ENCODE results near the gene CYLD. TPM values are rescaled to one million over a fixed set of nuclear protein-coding genes. Genes with fewer than 3 reads are reported as not detected.

Gene CYLD
- total RNA-seq, 2 experiments from 2014 or later: 360 to 373 TPM

- Mint-ChIP-seq H3K4me1 (ENCODE audit: low read depth) (peaks cover 28% of the 10 kb centered on the region), H3K36me3 (ENCODE audit: low read depth) (peaks cover 34% of the 10 kb centered on the region), H3K27ac (no peak overlapping the region), H3K27me3 (no peaks in the 10 kb centered on the region), H3K4me3 (no peak overlapping the region), H3K9me3 (peaks cover 10% of the 10 kb centered on the region)
- H3K36me3 ChIP-seq (ENCODE audit: insufficient read depth, low read length): peaks cover 22% of the 10 kb centered on the region
- DNase-seq (no peak), ATAC-seq (ENCODE audit: poor library complexity) (peak; percentile 63)
- ChIA-PET POLR2A (interaction anchor here (0.7 to 1.5 kb wide), 2 partner anchors 17 to 20 kb away, joined by 3 to 4 read pairs; partner anchors contain the start of gene CYLD), CTCF (no interaction called here)
- H3K9me3 ChIP-seq (ENCODE audit: control insufficient read depth in 1 of 2, insufficient read depth in 1 of 2, low read length in 2 of 2): peaks cover 0 to 13% of the 10 kb centered on the region in 2 experiments
- no peak overlapping the region for H3K27ac ChIP-seq (ENCODE audit: low read depth in 1 of 2, low read length in 2 of 2)
- H3K4me1 ChIP-seq (ENCODE audit: insufficient read depth, low read length): peaks cover 29% of the 10 kb centered on the region
- no peaks in the 10 kb centered on the region for H3K27me3 ChIP-seq (ENCODE audit: control insufficient read depth in 1 of 2, insufficient read depth in 2 of 2, low read length in 2 of 2)
- intact Hi-C loops (cut with DNase I, micrococcal nuclease): no loop called here
- H3K4me3 ChIP-seq (ENCODE audit: low read length): no peak overlapping the region
- TF ChIP-seq CTCF (IDR thresholded peaks at IDR 0.05): no peak
Observed at GRCh38 chr16:50724306-50724705, 17.6 kb upstream of the CYLD start.

- DNase-seq: peak in 10 of 14 experiments; percentile 4 to 61 (median 35)
Observed at GRCh38 chr16:50731130-50731988, 10.5 kb upstream of the CYLD start.

More at GRCh38 chr16:50731130-50731988, 10.5 kb upstream of the CYLD start:
- Histone ChIP-seq H3K9me3 (ENCODE audit: control insufficient read depth in 1 of 2, insufficient read depth in 1 of 2, low read length in 2 of 2) (no peaks in the 10 kb centered on the region), H3K4me3 (ENCODE audit: low read length) (no peak overlapping the region), H3K27me3 (ENCODE audit: control insufficient read depth in 1 of 2, insufficient read depth in 2 of 2, low read length in 2 of 2) (no peaks in the 10 kb centered on the region), H3K36me3 (ENCODE audit: insufficient read depth, low read length) (peaks cover 11% of the 10 kb centered on the region), H3K27ac (ENCODE audit: low read depth in 1 of 2, low read length in 2 of 2) (peak overlapping the region in 1 of 2 donors; percentile 31), H3K4me1 (ENCODE audit: insufficient read depth, low read length) (peaks cover 16% of the 10 kb centered on the region)
- Mint-ChIP-seq H3K36me3 (ENCODE audit: low read depth) (peaks cover 4% of the 10 kb centered on the region), H3K9me3 (no peaks in the 10 kb centered on the region), H3K27ac (peak overlapping the region; percentile 80), H3K4me3 (no peak overlapping the region), H3K4me1 (ENCODE audit: low read depth) (peaks cover 15% of the 10 kb centered on the region), H3K27me3 (no peaks in the 10 kb centered on the region)
- CTCF ChIA-PET: interaction anchor here (0.9 to 1.2 kb wide), 2 partner anchors 11 to 75 kb away, joined by 3 to 4 read pairs; no protein-coding TSS in a partner anchor
- intact Hi-C loops (cut with DNase I, micrococcal nuclease): no loop called here
- POLR2A ChIA-PET: interaction anchor here (1.3 to 2.5 kb wide), 3 partner anchors 10 to 50 kb away, joined by 3 to 20 read pairs (median 13); partner anchors contain the start of genes CYLD and SNX20
- peak; percentile 75 for ATAC-seq (ENCODE audit: poor library complexity)
- TF ChIP-seq CTCF (IDR thresholded peaks at IDR 0.05): no peak

Measured in CD4-positive, alpha-beta T cell (primary cell).